HG03571 (cell line): ENCODE data around the gene TMEM229B.

Source experiments
- ATAC-seq: cut with Tn5 transposase; IDR thresholded peaks from one replicate; pipeline ENCODE4 v1.9.1; 2021; ENCODE audit not compliant: unreplicated experiment

The TMEM229B gene

GRCh38 chr14:67487937-67488893 lies at the start of gene TMEM229B:
TMEM229B (minus strand) TSS chr14:67488721; CDS start chr14:67473923, 14,798 bp downstream.
- ATAC-seq: peak; percentile 86

- no peak for ATAC-seq
These were observed 49.2 kb upstream of the TMEM229B start for GRCh38 chr14:67537736-67538135.

GRCh38 chr14:67536087-67536486 lies 47.6 kb upstream of the TMEM229B start:
- ATAC-seq: no peak

GRCh38 chr14:67533754-67534085 lies 45.2 kb upstream of the TMEM229B start:
- no peak for ATAC-seq

GRCh38 chr14:67532998-67533753 lies 44.7 kb upstream of the TMEM229B start, which contains the start of gene PLEKHH1:
PLEKHH1 (plus strand) TSS chr14:67533290; CDS start chr14:67541868, 8,578 bp downstream.
- ATAC-seq: no peak

GRCh38 chr14:67532606-67532997 lies 44.1 kb upstream of the TMEM229B start:
- ATAC-seq: no peak

GRCh38 chr14:67529947-67530935 lies 41.7 kb upstream of the TMEM229B start:
- no peak for ATAC-seq

GRCh38 chr14:67528276-67528675 lies 39.8 kb upstream of the TMEM229B start:
- ATAC-seq: no peak

GRCh38 chr14:67527756-67528155 lies 39.2 kb upstream of the TMEM229B start:
- no peak for ATAC-seq

- ATAC-seq: no peak
These were observed 38.3 kb upstream of the TMEM229B start for GRCh38 chr14:67526676-67527459.

- no peak for ATAC-seq
These were observed 37.7 kb upstream of the TMEM229B start for GRCh38 chr14:67526181-67526580.

- no peak for ATAC-seq
These were observed 36.9 kb upstream of the TMEM229B start for GRCh38 chr14:67525389-67525788.

GRCh38 chr14:67524634-67524963 lies 36.1 kb upstream of the TMEM229B start:
- ATAC-seq: no peak

- no peak for ATAC-seq
These were observed 35.5 kb upstream of the TMEM229B start for GRCh38 chr14:67523764-67524633.

GRCh38 chr14:67522270-67522669 lies 33.7 kb upstream of the TMEM229B start:
- ATAC-seq: no peak

- ATAC-seq: no peak
These were observed 32.0 kb upstream of the TMEM229B start for GRCh38 chr14:67520482-67520881.

- no peak for ATAC-seq
These were observed 30.9 kb upstream of the TMEM229B start for GRCh38 chr14:67519406-67519805.

GRCh38 chr14:67517083-67517482 lies 28.6 kb upstream of the TMEM229B start:
- no peak for ATAC-seq

- no peak for ATAC-seq
These were observed 28.2 kb upstream of the TMEM229B start for GRCh38 chr14:67516676-67517075.
